PC-3 (cell line): Measurements from ENCODE around the gene SEPTIN5. TPM values are rescaled to one million over a fixed set of nuclear protein-coding genes. Genes with fewer than 3 reads are reported as not detected.

ENCODE experiments used
- ATAC-seq: fragments of 200-7000 bp; cut with Tn5 transposase; 2 replicates; pipeline ENCODE4 v1.9.1; 2020; ENCODE audit warnings: mild to moderate bottlenecking, moderate library complexity
- BruUV-seq: library from RNA; stranded (reverse); fragments of 400-500 nt; replicated peaks from 2 replicates; lab custom pipeline; 2021; lab: Mats Ljungman, UMichigan
- CTCF ChIA-PET: fragments of 300-600 bp; sonication (Branson Sonifier 250); formaldehyde crosslinking; loops from one replicate; lab custom pipeline; 2022; ENCODE audit warnings: antibody characterized with exemption; lab: Charles Lee
- POLR2A ChIA-PET: fragments of 300-600 bp; sonication (Branson Sonifier 250); formaldehyde crosslinking; loops from one replicate; lab custom pipeline; 2022; ENCODE audit warnings: antibody characterized with exemption; ENCODE audit not compliant: unreplicated experiment; lab: Charles Lee
- DNase-seq: peaks from one replicate; pipeline ENCODE4 v3.0.0-alpha.2; 2015
- H2AFZ ChIP-seq: fragments of 300-600 bp; sonication (generic); 2 replicates; pipeline ENCODE4 v1.6.0; 2016; ENCODE audit warnings: antibody characterized with exemption, low read length
- H3F3A ChIP-seq: fragments of 300-600 bp; sonication (generic); one replicate; pipeline ENCODE4 v1.6.0; 2017; ENCODE audit warnings: antibody characterized with exemption, low read length, control low read depth, mild to moderate bottlenecking; ENCODE audit not compliant: unreplicated experiment
- H3K27ac ChIP-seq: fragments of 300-600 bp; sonication (generic); 2 replicates; pipeline ENCODE4 v1.5.1; 2016; ENCODE audit warnings: mild to moderate bottlenecking, low read length
- H3K27me3 ChIP-seq: fragments of 300-600 bp; sonication (generic); 2 replicates; pipeline ENCODE4 v1.6.1; 2016; ENCODE audit warnings: low read length, mixed read lengths
- H3K36me3 ChIP-seq: fragments of 300-600 bp; sonication (generic); 2 replicates; pipeline ENCODE4 v1.6.1; 2016; ENCODE audit warnings: low read depth, mixed run types, low read length, mixed read lengths
- H3K4me1 ChIP-seq: fragments of 300-600 bp; sonication (generic); 2 replicates; pipeline ENCODE4 v1.5.1; 2016; ENCODE audit warnings: low read length; ENCODE audit not compliant: insufficient read depth
- H3K4me2 ChIP-seq: fragments of 300-600 bp; sonication (generic); 2 replicates; pipeline ENCODE4 v1.6.0; 2016; ENCODE audit warnings: low read length
- H3K4me3 ChIP-seq: fragments of 300-600 bp; sonication (generic); 2 replicates; pipeline ENCODE4 v1.5.1; 2016; ENCODE audit warnings: mild to moderate bottlenecking, low read length, mixed read lengths
- H3K79me2 ChIP-seq: fragments of 300-600 bp; sonication (generic); 2 replicates; pipeline ENCODE4 v1.6.1; 2017; ENCODE audit warnings: low read length, mixed read lengths
- H3K9ac ChIP-seq: fragments of 300-600 bp; sonication (generic); 2 replicates; pipeline ENCODE4 v1.6.0; 2016; ENCODE audit warnings: mild to moderate bottlenecking, low read length
- H3K9me2 ChIP-seq: fragments of 300-600 bp; sonication (generic); replicated peaks from 2 replicates; pipeline ENCODE4 v1.6.1; 2016; ENCODE audit warnings: mixed run types, low read length, mixed read lengths
- H3K9me3 ChIP-seq: fragments of 300-600 bp; sonication (generic); 2 replicates; pipeline ENCODE4 v1.6.1; 2016; ENCODE audit warnings: low read length, mixed read lengths
- H4K20me1 ChIP-seq: fragments of 300-600 bp; sonication (generic); 2 replicates; pipeline ENCODE4 v1.6.1; 2016; ENCODE audit warnings: low read length, mixed read lengths
- CTCF ChIP-seq: fragments of 300-600 bp; sonication (generic); conservative IDR thresholded peaks from 2 replicates; pipeline ENCODE4 v1.5.1; 2017; ENCODE audit warnings: antibody characterized with exemption, low read depth, mild to moderate bottlenecking, low read length
- EZH2 ChIP-seq: fragments of 300-600 bp; sonication (generic); IDR thresholded peaks from one replicate; pipeline ENCODE4 v1.6.1; 2017; ENCODE audit warnings: antibody characterized with exemption, mild to moderate bottlenecking, low read length; ENCODE audit not compliant: unreplicated experiment
- EZH2phosphoT487 ChIP-seq: fragments of 300-600 bp; sonication (generic); IDR thresholded peaks from 2 replicates; pipeline ENCODE4 v1.6.1; 2018; ENCODE audit warnings: mild to moderate bottlenecking, antibody characterized with exemption, low read length, borderline replicate concordance
- intact Hi-C: fragments of 100-400 bp; cut with micrococcal nuclease; formaldehyde crosslinking; loops from 2 replicates; pipeline ENCODE4 v1.9.0; 2023
- total RNA-seq: library from RNA; depleted of rRNA; stranded (reverse); fragments of >200 nt; gene quantifications from 2 replicates; pipeline ENCODE4 v1.2.3, GENCODE V29; 2014

SEPTIN5 gene
- total RNA-seq, 1 experiment from 2014 or later = 27.5 TPM

- BruUV-seq = no TSS peak
- no peak overlapping the region for H3K4me2 ChIP-seq
- no peak overlapping the region for H3K4me3 ChIP-seq
- H2AFZ ChIP-seq = no peak overlapping the region
- no peaks in the 10 kb centered on the region for H3K36me3 ChIP-seq
- POLR2A ChIA-PET = no interaction called here
- CTCF ChIA-PET = no interaction called here
- H3K27me3 ChIP-seq = no peaks in the 10 kb centered on the region
- no peaks in the 10 kb centered on the region for H3K4me1 ChIP-seq
- TF ChIP-seq EZH2phosphoT487 = no peak
- TF ChIP-seq EZH2 = no peak
- TF ChIP-seq CTCF = no peak
- DNase-seq = no peak
- H3K79me2 ChIP-seq = no peaks in the 10 kb centered on the region
- no peaks in the 10 kb centered on the region for H3K9me3 ChIP-seq
- no peak overlapping the region for H3K27ac ChIP-seq
- ATAC-seq = no peak
- no peaks in the 10 kb centered on the region for H3F3A ChIP-seq
- H4K20me1 ChIP-seq = no peaks in the 10 kb centered on the region
- no peak overlapping the region for H3K9ac ChIP-seq
- no peaks in the 10 kb centered on the region for H3K9me2 ChIP-seq
- intact Hi-C loops = no loop called here
Observed at GRCh38 chr22:19709063-19709769, 5.1 kb upstream of the SEPTIN5 start.

- intact Hi-C loops = loop anchor here (10.0 kb wide), 1 partner anchor 215 kb away; no protein-coding TSS in a partner anchor
- Histone ChIP-seq H3K36me3 (no peaks in the 10 kb centered on the region), H3K27ac (no peak overlapping the region), H3K9me2 (no peaks in the 10 kb centered on the region), H4K20me1 (no peaks in the 10 kb centered on the region), H3K27me3 (no peaks in the 10 kb centered on the region), H3K4me1 (no peaks in the 10 kb centered on the region), H3F3A (no peaks in the 10 kb centered on the region), H3K4me2 (no peak overlapping the region), H3K9me3 (no peaks in the 10 kb centered on the region), H3K79me2 (no peaks in the 10 kb centered on the region), H3K4me3 (no peak overlapping the region), H2AFZ (no peak overlapping the region), H3K9ac (no peak overlapping the region)
- no peak for DNase-seq
- CTCF ChIA-PET = no interaction called here
- no TSS peak for BruUV-seq
- POLR2A ChIA-PET = no interaction called here
- no peak for ATAC-seq
- no peak for TF ChIP-seq CTCF
- TF ChIP-seq EZH2phosphoT487 = no peak
- TF ChIP-seq EZH2 = no peak
Observed at GRCh38 chr22:19710020-19710768, 4.1 kb upstream of the SEPTIN5 start.

GRCh38 chr22:19710769-19711106 lies 3.6 kb upstream of the SEPTIN5 start:
- no TSS peak for BruUV-seq
- H3K4me2 ChIP-seq = no peak overlapping the region
- no peaks in the 10 kb centered on the region for H3K9me3 ChIP-seq
- no peak for ATAC-seq
- no peaks in the 10 kb centered on the region for H4K20me1 ChIP-seq
- H3K36me3 ChIP-seq = no peaks in the 10 kb centered on the region
- intact Hi-C loops = loop anchor here (10.0 kb wide), 1 partner anchor 216 kb away; no protein-coding TSS in a partner anchor
- no peak overlapping the region for H2AFZ ChIP-seq
- no peak for DNase-seq
- H3K4me1 ChIP-seq = no peaks in the 10 kb centered on the region
- H3F3A ChIP-seq = no peaks in the 10 kb centered on the region
- no peaks in the 10 kb centered on the region for H3K79me2 ChIP-seq
- no peak overlapping the region for H3K27ac ChIP-seq
- H3K27me3 ChIP-seq = no peaks in the 10 kb centered on the region
- no peaks in the 10 kb centered on the region for H3K9me2 ChIP-seq
- POLR2A ChIA-PET = no interaction called here
- no peak for TF ChIP-seq EZH2phosphoT487
- no peak for TF ChIP-seq EZH2
- TF ChIP-seq CTCF = no peak
- CTCF ChIA-PET = no interaction called here
- no peak overlapping the region for H3K4me3 ChIP-seq
- H3K9ac ChIP-seq = no peak overlapping the region
